ENCODE results near the gene UBE3B. TPM values are rescaled to one million over a fixed set of nuclear protein-coding genes. Genes with fewer than 3 reads are reported as not detected.

The UBE3B gene
- total RNA-seq, 1 donor from 2014 or later = 35.3 TPM

DNA sequence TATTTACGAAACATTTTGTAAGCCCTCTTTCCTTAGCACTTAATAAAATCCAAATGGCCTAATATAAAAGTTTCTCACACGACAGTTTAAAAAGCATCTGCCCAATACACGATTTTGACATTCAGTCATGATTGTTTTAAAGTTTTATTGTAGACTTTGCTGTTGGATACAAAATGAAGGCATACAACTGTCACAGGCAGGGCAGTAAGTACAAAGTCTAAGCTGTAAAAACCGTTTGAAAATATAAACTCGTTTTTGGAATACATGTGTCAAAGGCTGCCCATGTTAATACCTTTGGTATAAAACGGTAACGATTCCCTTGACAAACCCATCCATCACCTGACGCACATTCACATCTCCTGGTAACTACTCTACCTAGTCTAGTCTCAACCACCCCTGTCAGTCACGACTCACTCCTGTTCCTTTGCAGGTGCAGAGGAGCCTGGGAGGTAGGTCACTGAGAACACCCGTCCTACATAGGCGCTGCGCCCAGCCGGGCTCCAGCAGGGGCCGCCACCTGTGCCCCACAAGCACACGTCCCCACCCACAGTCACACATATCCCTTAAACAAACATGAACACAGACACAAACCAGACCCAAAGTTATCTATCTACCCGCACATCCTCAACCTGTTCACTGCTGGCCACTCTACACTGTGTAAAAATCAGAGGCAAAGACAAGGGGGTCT, 27.4 kb upstream of the UBE3B start:
- no peak for DNase-seq (ENCODE audit: low read depth, low spot score)

DNA sequence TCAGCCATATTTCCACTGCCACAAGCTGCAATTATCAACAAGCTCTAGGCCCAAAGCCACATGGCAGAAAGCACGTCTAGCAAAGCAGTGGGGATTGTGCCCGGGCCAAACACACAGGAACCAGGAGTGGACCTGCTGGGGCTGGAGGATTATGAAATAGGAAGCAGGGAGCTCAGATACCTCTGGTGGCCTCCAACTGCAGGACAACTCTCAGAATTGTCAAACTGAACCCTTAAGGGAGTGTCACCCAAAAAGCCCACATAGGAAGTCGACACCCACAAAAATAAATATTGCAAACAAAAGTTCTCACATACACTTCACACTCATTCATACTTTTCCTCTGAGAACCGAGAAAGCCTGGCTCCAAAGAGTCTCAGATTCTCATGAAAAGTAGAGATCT, 26.5 kb upstream of the UBE3B start:
- no peak for DNase-seq (ENCODE audit: low read depth, low spot score)

DNA sequence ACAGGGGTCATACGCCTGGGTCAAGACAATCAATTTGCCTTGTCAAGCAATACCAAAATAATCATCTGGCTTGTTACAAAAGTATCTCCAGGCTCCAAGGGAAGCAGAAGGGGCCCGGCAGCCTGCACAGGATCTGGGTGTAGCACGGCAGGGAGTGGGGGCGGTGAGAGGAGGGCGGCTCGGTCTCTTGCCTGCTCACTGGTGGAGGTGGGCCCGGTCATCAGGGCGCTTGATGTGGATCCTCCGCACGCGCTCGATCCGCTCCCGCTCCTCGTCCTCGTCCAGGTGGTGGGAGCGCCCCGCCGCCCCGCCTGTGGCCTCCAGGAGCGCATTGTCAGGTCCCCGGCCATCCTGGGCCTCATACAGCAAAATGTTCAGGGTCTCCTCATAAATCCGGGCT, 26.0 kb upstream of the UBE3B start:
- no peak for DNase-seq (ENCODE audit: low read depth, low spot score)

DNA sequence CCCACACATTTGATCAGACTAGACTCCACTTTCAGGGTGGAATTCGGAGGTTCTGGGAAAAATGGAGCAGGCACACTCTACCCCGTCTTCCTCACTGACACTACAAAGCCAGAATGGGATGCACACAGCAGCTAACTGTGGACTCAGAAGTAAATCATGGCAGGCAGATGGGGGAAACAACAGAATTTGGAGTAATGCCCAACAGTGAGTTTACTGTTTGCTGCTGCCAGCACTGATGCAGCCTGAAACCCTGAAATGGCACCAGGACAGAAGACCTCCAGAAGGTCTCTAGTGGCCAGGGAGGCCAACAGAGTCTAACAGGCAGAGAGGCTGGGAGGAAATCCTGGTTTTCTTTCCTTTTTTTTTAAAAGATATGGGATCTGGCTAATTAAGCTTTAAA, 24.9 kb upstream of the UBE3B start:
- no peak for DNase-seq (ENCODE audit: low read depth, low spot score)

DNA sequence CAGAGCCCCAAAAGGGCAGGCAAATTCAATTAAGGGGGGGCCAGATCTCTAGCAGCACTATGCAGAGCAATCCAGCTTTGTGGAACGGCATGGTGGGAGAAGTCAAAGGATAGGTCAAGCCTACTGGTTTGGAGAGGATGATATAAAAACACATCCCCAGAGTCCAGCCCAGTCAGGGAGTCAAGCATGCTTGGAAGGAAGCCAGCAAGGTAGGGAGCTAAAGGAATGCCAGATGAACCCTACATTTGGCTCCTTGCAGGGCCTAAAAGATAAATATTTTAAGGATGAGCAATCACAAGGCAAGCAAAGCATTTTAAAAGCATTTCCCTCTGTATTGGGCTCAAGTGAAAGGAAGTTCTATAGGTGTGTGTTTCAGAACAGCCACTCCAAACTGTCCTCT, 21.7 kb upstream of the UBE3B start:
- DNase-seq (ENCODE audit: low read depth, low spot score) = no peak

DNA sequence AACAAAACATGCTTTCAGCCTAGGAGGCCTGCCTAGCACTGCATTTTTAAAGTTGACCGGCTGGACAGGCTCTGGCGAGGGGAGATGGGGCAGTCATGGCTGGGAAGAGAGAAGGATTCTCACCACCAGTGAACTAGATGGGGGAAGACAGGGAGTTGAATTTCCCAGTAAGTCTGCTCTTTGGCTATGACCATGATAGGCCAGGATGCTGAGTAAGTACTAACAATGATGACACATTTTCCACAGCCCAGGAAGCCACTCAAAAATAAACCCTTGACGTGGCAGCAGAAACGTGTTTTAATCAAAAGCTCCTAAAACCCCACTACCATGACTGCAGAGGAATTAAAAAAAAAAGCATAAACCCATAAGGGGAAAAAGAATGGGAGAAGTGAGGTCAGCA, 19.3 kb upstream of the UBE3B start:
- no peak for DNase-seq (ENCODE audit: low read depth, low spot score)

DNA sequence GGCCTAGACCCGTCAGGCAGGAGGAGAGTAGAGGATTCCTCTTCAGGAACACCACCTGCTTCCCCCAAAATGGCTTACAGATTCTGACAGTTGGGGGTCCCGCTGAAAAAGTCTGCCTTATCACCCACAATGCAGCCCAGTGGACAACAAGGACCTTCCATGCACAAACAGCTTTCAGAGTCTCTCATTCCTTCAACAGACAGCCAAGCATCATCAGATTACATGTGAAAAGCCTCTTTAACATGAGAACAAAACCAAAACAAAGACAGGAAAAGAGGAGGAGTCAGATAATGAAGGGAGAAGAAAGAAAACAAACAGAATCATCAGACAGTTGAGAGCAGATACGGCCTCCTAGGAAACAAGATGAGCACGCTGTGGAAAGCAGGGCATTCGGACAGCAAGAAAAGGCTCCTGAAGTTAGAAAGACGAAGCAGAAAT, 18.6 kb upstream of the UBE3B start:
- no peak for DNase-seq (ENCODE audit: low read depth, low spot score)

DNA sequence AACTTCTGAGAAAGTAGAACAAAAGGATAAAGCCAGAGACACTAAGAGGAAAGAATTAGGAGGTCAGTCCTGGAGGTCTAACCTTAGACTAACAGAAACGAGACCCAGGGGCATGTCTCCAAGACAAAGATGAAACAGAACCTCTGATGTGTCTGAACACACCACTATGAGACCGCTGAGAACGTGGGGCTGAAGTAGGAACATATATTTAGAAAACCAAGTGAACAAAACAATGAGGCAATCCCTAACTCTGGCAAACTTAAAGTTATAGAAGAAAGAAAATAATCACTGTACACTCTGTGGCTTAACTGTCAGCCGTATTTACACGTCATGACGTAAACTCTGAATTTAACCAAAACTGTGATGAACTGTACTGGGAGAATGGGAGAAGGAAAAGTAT, 18.2 kb upstream of the UBE3B start:
- no peak for DNase-seq (ENCODE audit: low read depth, low spot score)

DNA sequence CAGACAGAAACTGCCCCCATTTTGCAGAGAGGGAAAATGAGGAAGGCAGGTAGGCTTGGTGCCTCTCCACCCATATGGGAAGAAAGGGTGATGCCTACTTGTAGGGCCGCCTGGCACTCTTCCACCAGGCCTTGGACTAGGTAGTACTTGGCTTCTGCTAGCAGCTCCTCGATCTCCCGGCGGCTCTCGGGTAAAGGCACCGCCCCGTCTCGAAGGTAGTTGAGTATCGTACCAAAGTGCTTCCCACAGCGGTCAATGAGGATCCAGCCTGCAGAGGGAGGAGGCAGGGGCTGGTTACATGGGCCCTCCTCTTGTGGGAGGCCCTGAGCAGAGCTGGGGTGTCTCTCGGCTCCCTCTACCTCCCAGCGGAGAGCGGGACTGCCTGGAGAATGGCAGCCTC, 16.9 kb upstream of the UBE3B start:
- DNase-seq (ENCODE audit: low read depth, low spot score) = no peak

DNA sequence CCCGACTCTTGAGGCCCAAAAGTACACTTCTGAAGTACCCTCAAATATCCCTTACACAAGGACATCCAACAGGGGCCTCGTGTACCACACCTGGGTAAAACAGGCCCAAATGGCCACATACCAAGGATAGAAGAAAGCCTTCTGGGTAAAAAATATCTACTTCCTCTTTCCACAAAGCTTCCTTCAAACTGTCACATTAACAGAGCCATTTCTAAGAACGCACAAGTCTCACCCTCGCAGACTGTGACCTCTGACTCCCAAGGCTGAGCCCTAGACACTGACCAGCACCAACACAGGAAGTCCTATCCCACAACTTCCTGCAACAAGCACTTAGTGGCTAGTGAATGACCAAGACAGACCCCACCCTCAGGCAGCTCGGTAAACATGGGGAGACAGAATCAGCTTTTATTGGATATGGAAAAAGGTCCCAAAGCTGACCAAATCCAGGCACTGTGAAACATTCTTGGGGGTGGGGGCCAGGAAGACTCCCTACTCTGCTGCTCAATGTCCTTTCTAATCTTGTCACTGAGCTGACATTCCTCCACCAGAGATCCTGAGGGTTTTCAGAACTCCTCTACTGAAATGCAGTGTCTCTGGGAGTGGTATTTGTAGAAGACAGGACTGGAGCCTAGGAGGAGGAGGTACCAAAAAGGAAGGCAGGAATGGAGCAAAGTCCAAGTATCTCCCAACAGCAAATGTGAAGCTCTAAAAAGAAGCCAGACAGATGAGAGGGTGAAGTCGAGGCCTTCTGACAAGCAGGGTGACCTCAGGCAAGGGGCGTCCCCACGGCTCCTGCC, 16.2 kb upstream of the UBE3B start:
- no peak for DNase-seq (ENCODE audit: low read depth, low spot score)

DNA sequence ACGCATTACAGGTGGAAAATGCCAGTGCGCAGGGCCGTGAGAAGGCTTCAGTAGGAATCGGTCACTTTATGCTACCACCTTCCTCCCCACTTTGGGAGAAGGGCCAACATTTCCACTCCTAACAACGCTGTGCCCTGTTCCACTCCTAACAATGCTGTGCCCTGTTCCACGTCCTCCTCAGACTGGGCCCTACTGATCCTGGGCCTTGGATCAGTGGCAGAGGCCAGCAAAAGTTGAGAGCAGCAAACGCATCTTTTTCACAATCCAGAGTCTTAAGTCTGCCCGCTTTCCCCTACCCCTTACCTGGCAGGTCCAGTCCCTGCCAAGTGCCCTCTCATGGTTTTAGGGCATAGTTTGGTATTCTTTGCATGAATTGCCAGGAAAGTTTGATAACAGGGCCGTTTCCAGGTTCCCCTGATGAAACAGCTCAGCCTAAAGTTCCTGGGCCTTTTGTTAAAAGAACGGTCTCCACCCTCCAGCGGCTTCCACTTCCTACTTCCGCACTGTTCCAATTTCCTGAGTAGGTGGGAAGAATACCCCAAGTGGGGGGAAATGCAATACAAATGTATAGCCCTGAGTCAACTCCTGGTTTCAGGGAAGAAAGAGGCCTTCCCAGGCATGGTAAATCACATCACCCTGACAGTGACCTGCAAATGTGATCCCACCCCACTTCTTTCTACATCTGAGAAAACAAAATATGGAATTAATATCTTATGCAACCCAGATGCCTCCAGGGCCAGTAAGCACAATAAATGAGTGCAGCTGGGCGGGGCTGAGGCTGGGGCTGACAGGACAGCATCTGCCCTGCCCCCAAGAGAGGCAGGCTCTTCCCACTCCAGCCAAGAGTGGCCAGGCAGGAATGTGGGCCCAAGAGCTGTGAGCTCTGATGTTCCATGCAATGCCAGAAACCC, 15.3 kb upstream of the UBE3B start:
- DNase-seq (ENCODE audit: low read depth, low spot score) = peak; percentile 65

DNA sequence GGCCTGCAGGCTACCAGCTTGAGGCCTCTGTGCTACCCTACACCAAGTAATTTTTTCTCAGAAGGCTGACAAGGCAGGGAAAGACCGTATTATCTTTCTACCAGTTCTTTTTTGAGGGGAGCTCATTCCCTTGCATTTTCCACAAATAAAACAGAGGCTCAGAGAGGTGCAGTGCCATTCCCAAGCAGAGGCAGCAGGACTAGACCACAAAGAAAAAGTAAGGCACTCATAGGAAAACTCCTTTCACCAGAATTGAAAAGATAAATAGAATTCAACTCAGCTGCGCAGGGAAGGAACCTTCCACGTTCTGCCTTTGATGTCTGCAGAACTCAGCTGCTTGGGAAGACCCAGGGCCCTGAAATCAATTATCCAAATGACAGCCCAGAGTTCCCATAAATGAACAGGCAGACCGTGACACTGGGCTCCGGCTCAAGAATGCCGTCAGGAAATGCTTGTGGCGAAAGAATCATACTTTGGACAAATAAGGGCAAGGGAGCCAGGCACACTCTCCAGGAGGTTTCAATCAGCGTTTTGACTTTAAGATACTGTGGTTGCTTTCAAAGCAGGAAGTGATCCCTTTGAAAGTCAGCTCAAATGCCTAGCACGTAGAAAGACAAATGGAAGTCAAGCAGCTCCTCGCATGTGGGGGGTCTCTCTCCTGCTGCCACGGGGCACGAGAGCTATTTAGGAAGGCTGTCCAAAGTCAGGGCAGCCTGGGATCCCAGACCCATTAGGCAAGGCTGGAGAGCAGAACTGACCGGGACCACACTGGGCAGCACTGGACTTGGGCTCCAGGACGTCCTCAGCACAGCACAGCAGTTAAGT, 14.4 kb upstream of the UBE3B start:
- peak; percentile 91 for DNase-seq (ENCODE audit: low read depth, low spot score)

DNA sequence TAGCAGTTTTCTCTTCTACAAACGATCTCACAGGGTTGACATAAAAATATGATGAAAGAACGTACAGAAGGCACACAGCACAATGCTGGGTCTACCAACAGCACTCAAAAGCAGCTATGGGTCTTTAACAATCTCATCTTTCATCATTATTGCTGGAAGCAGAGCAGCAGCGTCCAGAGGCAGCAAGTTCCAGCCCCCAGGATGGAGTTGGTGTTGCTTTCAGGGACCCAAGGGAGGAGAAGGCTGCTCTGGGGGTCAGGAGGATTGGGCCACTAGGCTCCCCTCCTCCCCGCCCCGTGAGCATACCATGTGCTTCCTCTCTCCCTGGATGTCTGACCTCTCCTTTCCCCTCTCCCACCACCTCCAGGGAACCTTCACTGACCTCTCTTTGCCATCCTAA, 13.7 kb upstream of the UBE3B start:
- no peak for DNase-seq (ENCODE audit: low read depth, low spot score)

DNA sequence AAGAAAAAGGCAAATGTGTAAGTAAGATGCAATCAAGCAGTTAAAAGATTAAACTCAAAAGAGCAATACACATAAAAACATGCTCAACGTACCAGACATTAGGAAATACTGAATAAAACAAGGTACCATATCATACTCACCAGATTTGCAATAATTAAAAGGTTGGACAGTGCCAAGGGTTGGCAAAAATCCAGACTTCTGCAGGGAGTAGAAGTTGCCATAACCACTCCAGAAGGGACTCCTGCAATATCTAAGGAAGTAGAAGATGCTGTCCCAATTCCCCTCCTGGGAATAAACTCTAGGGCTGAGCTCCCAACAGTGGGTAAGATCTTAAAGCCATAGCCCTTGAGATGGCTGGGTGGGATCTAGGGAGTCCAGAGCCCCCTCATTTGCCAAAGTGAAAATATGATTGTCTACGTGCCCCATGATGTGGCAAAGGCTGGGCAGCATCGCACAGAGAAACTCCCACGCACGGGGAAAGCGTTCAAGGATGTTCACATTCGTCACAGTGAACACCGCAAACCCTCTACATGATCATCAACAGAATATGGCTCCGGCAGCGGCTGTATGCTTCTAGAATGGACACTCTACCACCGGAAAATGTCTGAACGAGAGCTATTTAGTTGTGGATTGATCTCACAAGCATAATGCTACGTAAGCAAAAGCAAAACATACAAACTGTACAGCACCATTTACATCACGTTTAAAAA, 12.6 kb upstream of the UBE3B start:
- no peak for DNase-seq (ENCODE audit: low read depth, low spot score)

DNA sequence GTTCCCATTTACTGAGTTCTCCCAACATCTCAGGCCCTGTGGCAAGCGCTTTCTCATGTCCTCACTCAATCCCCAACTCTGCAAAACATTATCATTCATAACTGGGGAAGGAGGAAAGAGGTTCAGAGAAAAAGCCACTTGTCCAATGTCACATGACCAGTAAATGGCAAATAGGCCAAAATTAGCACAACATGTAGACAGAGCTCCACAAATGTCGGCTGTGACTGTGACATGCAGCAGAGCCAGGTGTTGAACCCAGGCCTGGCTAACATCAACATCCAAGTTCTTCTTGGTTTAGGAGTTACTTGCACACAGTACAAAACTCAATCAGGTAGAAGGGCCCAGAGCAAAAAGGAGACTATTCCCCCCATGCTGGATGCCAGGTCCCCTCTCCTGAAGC, 11.1 kb upstream of the UBE3B start:
- DNase-seq (ENCODE audit: low read depth, low spot score) = no peak

DNA sequence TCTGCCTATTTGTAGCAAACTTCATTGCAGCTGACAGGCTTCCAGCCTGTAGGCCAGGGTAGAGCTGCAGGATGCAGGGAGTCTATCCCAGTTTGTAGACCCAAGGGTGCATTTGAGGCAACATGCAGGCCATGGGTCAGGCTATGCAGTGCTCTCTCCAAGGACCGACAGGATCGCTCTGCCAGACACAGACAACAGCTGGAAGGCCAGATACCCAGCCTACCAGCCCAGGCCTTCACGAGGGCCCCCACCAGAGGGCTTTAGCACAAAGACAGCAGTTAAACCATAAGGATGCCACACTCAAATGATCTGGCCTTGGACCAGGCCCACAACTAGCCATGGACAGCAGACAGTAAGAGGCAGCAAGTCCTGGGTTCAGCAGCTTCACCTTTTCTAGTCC, 10.6 kb upstream of the UBE3B start:
- DNase-seq (ENCODE audit: low read depth, low spot score) = no peak

DNA sequence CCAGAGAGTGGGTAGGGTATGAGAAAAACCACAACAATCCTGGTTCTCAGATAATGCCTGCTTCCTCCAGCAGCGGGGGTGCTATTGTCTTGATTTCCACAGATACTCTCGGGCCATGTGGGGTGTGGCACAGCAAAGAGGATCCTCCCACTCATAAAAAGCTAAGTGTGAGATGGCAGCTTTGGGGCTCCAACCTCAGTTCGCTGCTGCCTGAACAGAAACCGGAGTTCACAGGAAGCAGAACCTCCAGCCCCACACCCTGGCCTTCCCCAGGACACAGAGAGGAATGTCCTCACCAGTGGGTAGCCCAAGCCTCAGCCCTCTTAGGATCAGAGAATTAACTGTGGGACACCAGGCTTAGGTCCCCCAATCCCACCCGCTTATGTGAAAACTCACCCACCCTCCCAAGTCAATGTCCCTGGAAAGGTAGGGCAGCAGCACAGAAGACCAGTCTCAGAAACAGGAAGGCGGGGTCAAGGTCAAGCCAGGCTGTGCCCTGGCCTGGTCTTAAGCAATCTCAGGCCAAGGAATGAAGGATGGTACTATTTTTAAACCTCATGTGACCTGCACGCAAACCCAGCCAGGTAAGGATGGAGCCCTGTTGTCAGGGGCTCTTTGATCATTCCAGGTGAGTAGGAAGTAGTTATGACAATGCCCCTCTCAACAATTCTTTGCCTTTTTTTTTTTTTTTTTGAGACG, 9.3 kb upstream of the UBE3B start:
- DNase-seq (ENCODE audit: low read depth, low spot score) = no peak

DNA sequence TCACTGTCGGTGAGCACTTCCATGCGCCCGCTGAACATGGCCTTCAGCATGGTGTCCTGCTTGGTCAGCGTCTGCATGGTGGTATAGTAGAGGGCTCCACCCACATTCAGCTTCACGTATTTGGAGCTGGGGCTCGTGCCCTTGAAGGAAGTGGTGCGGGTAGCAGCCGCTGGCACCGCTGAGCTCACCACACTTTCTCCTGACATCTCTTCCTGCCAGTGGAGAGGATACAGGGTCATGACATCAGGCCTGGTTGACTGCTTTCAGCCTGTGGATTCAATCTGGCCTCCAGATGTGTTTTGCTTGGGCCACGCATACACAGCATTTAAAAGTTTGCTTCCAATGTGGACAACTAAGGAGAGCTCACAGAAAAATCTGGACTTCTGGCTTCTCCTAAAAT, 7.9 kb upstream of the UBE3B start:
- no peak for DNase-seq (ENCODE audit: low read depth, low spot score)

DNA sequence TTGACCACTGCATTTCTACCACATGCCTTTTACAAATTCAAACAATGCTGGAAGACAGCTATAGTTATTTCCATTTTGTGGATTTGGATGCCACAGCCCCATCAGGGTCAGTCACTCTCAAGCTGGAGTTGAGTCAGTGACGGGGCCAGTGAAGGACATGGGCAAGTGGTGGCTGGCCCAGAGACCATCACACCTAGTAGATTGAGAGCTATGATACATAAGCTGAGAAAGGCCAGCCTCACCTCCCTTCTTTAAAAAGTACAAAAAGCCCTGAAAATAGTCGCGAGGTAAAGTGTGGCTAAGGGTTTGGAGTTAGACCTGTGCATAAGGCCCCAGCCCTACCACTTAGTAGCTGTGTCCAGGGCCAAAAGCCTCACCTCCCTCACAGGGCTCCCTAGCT, 4.4 kb upstream of the UBE3B start:
- DNase-seq (ENCODE audit: low read depth, low spot score) = no peak

Measured in pulmonary artery endothelial cell (primary cell).